SJCRH30 (cell line): Measurements from ENCODE around the gene ITGB4. TPM values are rescaled to one million over a fixed set of nuclear protein-coding genes. Genes with fewer than 3 reads are reported as not detected.

Experiments
- DNase-seq, 2 experiments: peaks; one replicate each; pipeline ENCODE4 v3.0.0-alpha.2; 2015 to 2020
- H3K27ac ChIP-seq: fragments of 250-450 bp; sonication (Bioruptor Pico); 2 replicates; pipeline ENCODE4 v1.5.1; 2020; ENCODE audit warnings: mild to moderate bottlenecking, moderate library complexity
- H3K27me3 ChIP-seq: fragments of 250-450 bp; sonication (Bioruptor Pico); 2 replicates; pipeline ENCODE4 v1.5.1; 2020; ENCODE audit warnings: mild to moderate bottlenecking, moderate library complexity
- H3K36me3 ChIP-seq: fragments of 250-450 bp; sonication (Bioruptor Pico); 2 replicates; pipeline ENCODE4 v1.5.1; 2020; ENCODE audit warnings: mild to moderate bottlenecking, moderate library complexity
- H3K4me1 ChIP-seq: fragments of 250-450 bp; sonication (Bioruptor Pico); 2 replicates; pipeline ENCODE4 v1.5.1; 2020; ENCODE audit warnings: mild to moderate bottlenecking, moderate library complexity
- H3K4me3 ChIP-seq: fragments of 250-450 bp; sonication (Bioruptor Pico); 2 replicates; pipeline ENCODE4 v1.5.1; 2020; ENCODE audit warnings: mild to moderate bottlenecking, moderate library complexity
- H3K9me3 ChIP-seq: fragments of 250-450 bp; sonication (Bioruptor Pico); replicated peaks from 2 replicates; pipeline ENCODE4 v1.5.1; 2020; ENCODE audit warnings: mild to moderate bottlenecking, moderate library complexity
- total RNA-seq: library from RNA; depleted of rRNA; stranded (reverse); fragments of >200 nt; shearing (Covaris generic); gene quantifications from 2 replicates; pipeline ENCODE4 v1.2.3, GENCODE V29; 2014

Gene ITGB4
- total RNA-seq, 1 experiment from 2014 or later: 8.8 TPM

DNA sequence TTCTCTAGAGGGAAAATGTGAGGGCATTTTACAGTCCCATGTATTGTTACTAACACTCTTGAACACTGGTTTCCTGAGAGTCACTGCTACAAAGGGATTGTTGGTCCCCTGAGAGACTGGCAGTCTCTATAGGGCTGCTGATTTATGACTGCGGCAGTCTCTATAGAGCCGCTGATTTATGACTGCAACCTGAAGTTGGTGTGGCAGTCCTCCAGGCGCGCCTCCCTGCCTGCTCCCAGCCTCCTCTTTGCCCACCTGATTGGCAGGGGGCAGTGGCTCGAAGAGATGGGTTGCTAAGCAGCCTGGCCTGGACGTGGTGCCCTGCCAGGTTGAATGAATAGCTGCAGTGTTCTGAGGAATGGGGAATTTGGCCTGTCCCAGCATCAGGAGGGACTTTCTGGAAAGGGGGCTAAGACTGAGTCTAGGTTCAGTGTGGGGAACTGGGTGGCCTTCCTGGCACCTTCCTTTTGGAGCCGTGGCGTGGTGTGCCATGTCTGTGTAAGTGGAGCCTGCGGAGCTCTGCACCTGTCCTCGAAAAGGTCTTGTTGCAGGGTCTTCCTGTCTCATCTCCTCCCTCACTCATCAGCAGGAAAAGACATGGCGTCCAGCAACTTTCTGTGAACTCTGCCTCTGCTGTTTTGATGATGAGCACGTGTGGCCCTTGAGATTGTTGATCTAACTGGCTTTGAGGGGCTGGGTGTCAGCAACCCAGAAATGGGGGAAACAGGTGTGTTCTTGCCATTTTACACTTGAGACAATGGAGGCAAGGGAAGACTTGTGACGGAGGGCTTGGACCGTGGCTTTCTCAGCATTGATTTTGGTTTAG lies 29.2 kb upstream of the ITGB4 start:
- Histone ChIP-seq H3K4me1 (peaks cover under 1% of the 10 kb centered on the region; the same call in 1 of the 2 replicates), H3K36me3 (peaks cover 66% of the 10 kb centered on the region)

DNA sequence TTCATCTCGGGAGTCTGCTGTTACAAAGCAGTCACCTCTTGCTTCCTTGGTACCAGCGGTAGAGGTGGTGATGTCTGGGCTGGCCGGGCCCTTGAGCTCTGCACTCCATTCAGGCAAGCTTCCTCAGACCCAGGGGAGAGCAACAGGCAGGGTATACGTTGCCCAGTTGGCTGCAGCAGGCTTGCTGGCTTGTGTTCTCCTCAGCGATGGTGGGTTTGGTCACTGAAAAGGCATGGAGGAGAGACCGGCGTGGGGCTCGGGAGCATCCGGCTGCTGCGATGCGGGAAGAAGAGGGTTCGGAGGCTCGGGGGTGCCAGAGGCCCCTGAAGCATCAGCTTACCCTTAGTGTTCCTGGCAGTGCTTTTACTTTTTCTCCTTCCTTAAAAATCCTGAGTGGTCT lies 28.3 kb upstream of the ITGB4 start:
- Histone ChIP-seq H3K9me3 (no peaks in the 10 kb centered on the region), H3K36me3 (peaks cover 69% of the 10 kb centered on the region), H3K4me1 (peaks cover 10% of the 10 kb centered on the region), H3K27me3 (no peaks in the 10 kb centered on the region), H3K4me3 (no peak overlapping the region), H3K27ac (no peak overlapping the region)
- DNase-seq: no peak

More for the DNA sequence above, 29.2 kb upstream of the ITGB4 start:
- H3K27me3 ChIP-seq: no peaks in the 10 kb centered on the region
- no peaks in the 10 kb centered on the region for H3K9me3 ChIP-seq
- H3K27ac ChIP-seq: no peak overlapping the region
- DNase-seq: no peak
- H3K4me3 ChIP-seq: no peak overlapping the region

DNA sequence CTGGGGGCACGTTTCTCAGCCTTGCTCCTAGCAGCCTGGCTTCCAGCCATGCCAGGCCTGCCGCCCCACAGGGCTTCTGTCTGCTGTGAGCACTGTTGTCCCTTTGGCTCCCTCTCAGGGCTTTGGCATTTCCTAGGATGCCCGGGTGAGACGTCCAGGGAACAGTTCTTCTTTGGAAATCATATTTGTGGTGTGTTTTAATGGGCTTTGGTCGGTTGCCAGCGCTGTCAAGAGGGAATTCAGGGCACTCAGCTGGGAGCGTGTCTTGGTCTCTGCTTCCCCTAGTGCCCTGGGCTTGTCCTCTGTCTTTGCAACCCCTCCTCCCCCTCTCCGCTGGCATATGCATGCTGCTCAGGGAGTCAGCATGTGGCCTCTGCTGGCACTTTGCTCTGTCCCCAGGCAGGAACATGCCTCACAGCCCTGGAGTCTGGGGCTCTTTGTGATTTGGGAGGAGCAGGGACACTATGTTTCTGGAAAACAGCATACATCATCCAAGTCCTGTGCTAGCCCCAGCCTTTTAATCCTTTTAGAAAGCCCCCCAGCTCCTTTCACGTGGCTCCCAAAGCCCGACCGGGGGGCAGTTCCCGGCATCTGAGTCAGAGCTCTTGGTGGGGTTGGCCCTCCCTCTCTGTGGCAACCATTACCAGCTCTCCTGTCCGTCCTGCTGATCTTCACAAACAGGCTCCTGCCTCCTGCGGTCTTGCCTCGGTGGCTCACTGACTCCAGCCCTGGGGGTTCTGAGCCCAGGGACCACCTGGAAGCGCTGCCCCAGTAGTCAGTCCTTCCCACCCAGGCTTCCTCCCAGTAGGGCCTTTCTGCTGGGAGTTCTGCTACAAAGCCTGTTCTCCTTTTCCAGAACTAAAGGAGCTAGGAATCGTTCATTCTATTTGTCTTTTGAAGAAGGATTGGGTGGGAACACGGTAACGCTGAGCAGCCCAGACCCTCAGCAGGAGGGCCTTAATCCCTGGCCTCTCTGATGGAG lies 27.5 kb upstream of the ITGB4 start:
- no peaks in the 10 kb centered on the region for H3K9me3 ChIP-seq
- no peak overlapping the region for H3K4me3 ChIP-seq
- H3K27me3 ChIP-seq: no peaks in the 10 kb centered on the region
- H3K27ac ChIP-seq: no peak overlapping the region
- no peak for DNase-seq
- peaks cover 74% of the 10 kb centered on the region for H3K36me3 ChIP-seq
- peaks cover 13% of the 10 kb centered on the region for H3K4me1 ChIP-seq

DNA sequence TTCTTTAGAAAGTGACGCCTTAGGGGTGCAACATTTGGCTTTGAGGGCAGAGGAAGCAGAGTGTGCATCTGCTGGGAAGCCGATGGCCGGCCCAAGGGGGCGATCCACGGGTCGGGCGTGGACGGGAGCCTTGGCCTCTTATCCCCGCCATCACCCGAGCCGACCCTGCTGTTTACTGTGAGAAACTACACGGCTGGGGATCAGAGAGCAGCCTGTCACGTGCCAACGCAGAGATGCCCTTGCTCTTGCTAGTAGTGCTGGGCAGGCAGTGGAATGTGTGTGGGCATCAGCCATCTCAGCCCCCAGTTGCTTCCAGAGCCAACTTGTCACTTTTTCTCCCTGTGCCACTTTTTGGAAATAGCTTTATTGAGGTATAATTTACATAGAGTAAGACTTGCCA lies 26.7 kb upstream of the ITGB4 start:
- H3K36me3 ChIP-seq: peaks cover 79% of the 10 kb centered on the region
- H3K27me3 ChIP-seq: no peaks in the 10 kb centered on the region
- no peak overlapping the region for H3K4me3 ChIP-seq
- peaks cover 13% of the 10 kb centered on the region for H3K4me1 ChIP-seq
- DNase-seq: no peak
- H3K9me3 ChIP-seq: no peaks in the 10 kb centered on the region
- H3K27ac ChIP-seq: no peak overlapping the region

- Histone ChIP-seq H3K9me3 (no peaks in the 10 kb centered on the region), H3K27ac (no peak overlapping the region)
- DNase-seq: no peak
Measured at GRCh38 chr17:75695141-75695829, 26.0 kb upstream of the ITGB4 start.

DNA sequence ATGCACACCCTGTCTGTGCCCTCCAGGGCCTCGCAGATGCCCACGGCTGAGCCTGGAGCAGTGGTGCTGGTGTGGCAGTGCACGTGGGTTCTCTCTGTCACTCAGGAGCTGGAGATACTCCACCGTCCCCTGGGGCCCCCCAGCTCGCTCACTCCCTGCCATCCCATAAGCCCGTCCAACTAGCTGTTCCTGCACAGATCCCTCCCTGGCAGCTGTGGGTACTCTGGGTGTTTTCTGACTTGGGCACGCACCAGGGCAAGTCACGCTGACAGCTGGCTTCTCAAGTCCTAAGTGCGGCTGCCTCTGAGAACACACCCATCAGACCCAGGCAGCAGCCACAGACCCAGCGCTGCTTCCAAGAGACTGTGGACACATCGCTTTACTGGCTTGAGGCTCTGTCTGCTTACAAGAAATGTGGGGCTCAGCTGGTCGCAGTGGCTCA lies 25.4 kb upstream of the ITGB4 start:
- Histone ChIP-seq H3K4me1 (peaks cover 13% of the 10 kb centered on the region), H3K27ac (no peak overlapping the region)

More at GRCh38 chr17:75695141-75695829, 26.0 kb upstream of the ITGB4 start:
- H3K36me3 ChIP-seq: peaks cover 79% of the 10 kb centered on the region
- H3K4me3 ChIP-seq: no peak overlapping the region
- no peaks in the 10 kb centered on the region for H3K27me3 ChIP-seq
- H3K4me1 ChIP-seq: peaks cover 13% of the 10 kb centered on the region

DNA sequence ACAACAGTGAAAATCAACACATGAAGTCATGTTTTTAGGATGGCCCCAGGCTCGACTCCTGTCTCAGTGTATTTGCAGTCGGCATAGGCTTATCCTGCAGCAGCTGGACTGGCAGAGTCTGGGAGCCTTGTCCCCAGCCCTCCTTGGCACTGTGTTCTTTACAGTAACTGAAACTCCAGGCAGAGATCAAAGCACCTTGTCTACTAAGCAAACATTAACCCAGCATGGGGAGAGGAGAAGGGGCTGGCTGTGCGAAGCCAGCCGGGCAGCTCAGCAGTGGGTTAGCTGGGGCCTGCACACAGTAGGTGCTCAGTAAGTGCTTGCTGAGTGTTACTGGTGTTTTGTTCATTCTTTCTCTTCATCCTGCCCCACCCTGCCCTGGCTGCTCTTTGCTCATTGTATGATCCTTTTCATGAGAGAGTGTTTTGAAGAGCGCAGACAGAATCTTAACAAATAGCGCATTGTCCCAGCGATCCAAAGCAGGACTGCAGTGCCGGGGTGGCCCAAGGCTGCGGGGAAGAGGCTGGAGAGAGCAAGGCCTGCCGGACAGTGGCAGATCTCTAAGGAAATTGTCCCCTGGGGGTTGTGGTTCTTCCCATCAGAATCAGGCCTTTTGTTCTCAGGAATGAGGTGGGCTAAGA lies 23.5 kb upstream of the ITGB4 start:
- Histone ChIP-seq H3K4me3 (no peak overlapping the region), H3K4me1 (peaks cover 13% of the 10 kb centered on the region), H3K36me3 (peaks cover 79% of the 10 kb centered on the region), H3K9me3 (no peaks in the 10 kb centered on the region), H3K27ac (no peak overlapping the region), H3K27me3 (no peaks in the 10 kb centered on the region)
- DNase-seq: peak; percentile 52 to 57

More for the DNA sequence above, 25.4 kb upstream of the ITGB4 start:
- Histone ChIP-seq H3K4me3 (no peak overlapping the region), H3K9me3 (no peaks in the 10 kb centered on the region), H3K36me3 (peaks cover 79% of the 10 kb centered on the region), H3K27me3 (no peaks in the 10 kb centered on the region)
- DNase-seq: no peak

DNA sequence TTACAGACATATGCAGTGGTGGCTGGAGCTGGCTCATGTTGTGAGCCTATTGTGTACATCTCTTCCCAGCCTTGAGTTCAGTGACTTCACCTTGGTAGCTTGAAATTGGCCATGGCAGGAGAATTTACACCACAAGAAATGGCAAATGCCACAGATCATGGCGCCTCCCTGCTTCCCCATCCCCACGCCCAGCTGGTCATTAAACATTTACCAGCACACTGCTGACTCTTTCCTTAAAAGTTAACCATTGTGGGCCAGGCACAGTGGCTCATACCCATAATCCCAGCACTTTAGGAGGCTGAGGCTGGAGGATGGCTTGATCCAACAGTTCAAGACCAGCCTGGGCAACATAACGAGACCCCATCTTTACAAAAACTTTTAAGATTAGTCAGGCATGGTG lies 22.6 kb upstream of the ITGB4 start:
- Histone ChIP-seq H3K27ac (no peak overlapping the region), H3K36me3 (peaks cover 78% of the 10 kb centered on the region), H3K27me3 (no peaks in the 10 kb centered on the region), H3K9me3 (no peaks in the 10 kb centered on the region), H3K4me1 (peaks cover 13% of the 10 kb centered on the region), H3K4me3 (no peak overlapping the region)
- no peak for DNase-seq

- DNase-seq: no peak
- Histone ChIP-seq H3K27me3 (no peaks in the 10 kb centered on the region), H3K4me3 (no peak overlapping the region), H3K9me3 (no peaks in the 10 kb centered on the region), H3K27ac (no peak overlapping the region), H3K36me3 (peaks cover 75% of the 10 kb centered on the region), H3K4me1 (peaks cover 13% of the 10 kb centered on the region)
Measured at GRCh38 chr17:75701288-75701687, 20.0 kb upstream of the ITGB4 start.

DNA sequence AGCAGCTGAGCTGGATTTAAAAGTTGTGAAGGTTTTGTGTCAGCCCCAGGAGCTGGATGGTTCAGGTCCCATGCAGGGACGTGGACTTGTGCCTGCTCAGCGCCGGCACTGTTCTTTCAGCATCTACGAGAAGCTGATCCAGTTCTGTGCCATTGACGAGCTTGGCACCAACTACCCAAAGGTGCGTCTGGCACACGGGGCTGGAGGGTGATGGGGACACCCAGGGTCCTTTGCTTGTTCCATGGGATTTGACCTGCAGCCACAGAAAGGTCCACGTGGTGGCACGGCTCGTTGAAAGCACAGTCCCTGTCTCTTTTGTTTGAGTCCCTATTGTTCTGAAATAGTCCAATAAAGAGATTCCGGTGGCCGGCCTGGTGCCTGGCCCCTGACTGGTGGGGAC lies 18.1 kb upstream of the ITGB4 start:
- H3K27me3 ChIP-seq: no peaks in the 10 kb centered on the region
- H3K4me1 ChIP-seq: peaks cover under 1% of the 10 kb centered on the region
- H3K27ac ChIP-seq: no peak overlapping the region
- no peaks in the 10 kb centered on the region for H3K9me3 ChIP-seq
- no peak overlapping the region for H3K4me3 ChIP-seq
- DNase-seq: no peak
- peaks cover 79% of the 10 kb centered on the region for H3K36me3 ChIP-seq

GRCh38 chr17:75703591-75703990 lies 17.7 kb upstream of the ITGB4 start:
- H3K36me3 ChIP-seq: peaks cover 79% of the 10 kb centered on the region
- no peak for DNase-seq
- no peaks in the 10 kb centered on the region for H3K27me3 ChIP-seq
- no peaks in the 10 kb centered on the region for H3K9me3 ChIP-seq
- H3K27ac ChIP-seq: no peak overlapping the region
- no peaks in the 10 kb centered on the region; the same call in 1 of the 2 replicates for H3K4me1 ChIP-seq
- no peak overlapping the region for H3K4me3 ChIP-seq

GRCh38 chr17:75704963-75705875 lies 16.0 kb upstream of the ITGB4 start:
- Histone ChIP-seq H3K27me3 (no peaks in the 10 kb centered on the region), H3K36me3 (peaks cover 63% of the 10 kb centered on the region), H3K27ac (no peak overlapping the region), H3K4me3 (no peak overlapping the region), H3K4me1 (no peaks in the 10 kb centered on the region), H3K9me3 (no peaks in the 10 kb centered on the region)
- no peak for DNase-seq

DNA sequence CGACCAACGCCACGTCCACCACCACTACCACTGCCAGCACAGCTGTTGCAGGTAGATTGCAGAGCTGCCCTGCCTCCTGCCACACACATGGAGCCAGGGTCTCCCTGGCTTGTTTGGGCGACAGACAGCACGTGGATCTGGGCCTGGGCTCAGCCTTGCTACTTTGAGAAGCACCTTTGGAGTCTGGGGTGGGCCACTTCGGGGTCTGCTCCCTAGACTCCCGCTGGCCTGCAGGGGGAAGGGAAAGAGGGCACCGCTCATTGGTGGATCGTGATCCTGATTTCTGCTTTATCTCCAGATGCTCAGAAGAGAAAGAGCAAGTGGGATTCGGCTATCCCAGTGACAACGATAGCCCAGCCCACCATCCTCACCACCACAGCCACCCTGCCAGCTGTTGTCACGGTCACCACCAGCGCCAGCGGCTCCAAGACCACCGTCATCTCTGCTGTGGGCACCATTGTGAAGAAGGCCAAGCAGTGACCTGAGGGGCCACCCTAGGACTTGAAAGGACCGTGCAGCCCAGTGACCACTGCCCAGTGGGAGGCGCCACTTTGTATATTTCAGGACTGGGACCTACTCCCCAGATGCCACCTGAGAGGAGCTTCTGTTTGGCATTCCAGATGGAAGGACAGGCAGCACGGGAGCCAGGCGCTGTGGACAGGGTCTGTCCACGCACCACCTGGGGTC lies 15.1 kb upstream of the ITGB4 start:
- H3K36me3 ChIP-seq: peaks cover 55% of the 10 kb centered on the region
- H3K27me3 ChIP-seq: no peaks in the 10 kb centered on the region
- no peaks in the 10 kb centered on the region for H3K4me1 ChIP-seq
- no peaks in the 10 kb centered on the region for H3K9me3 ChIP-seq
- H3K4me3 ChIP-seq: no peak overlapping the region
- no peak for DNase-seq
- no peak overlapping the region for H3K27ac ChIP-seq
